CD14-positive monocyte (primary cell): ENCODE results near the gene ZDHHC11. TPM values are rescaled to one million over a fixed set of nuclear protein-coding genes. Genes with fewer than 3 reads are reported as not detected.
"Not testable (repeated sequence)": the region's sequence is repeated elsewhere in the genome, so short reads cannot be mapped to it uniquely, and the experiment has no call there.

Experiments
- DNase-seq, 3 donors: peaks; one replicate each; pipeline ENCODE4 v3.0.0-alpha.2; 2011 to 2022
- H2AFZ ChIP-seq: 2 replicates; pipeline ENCODE4 v1.6.0; 2012; ENCODE audit warnings: mild to moderate bottlenecking, low read depth, low read length, inconsistent platforms; ENCODE audit not compliant: insufficient read depth, poor library complexity, severe bottlenecking
- H3K27ac ChIP-seq, 2 donors: 1 replicate in 1 of 2; 2 replicates in 1 of 2; pipeline ENCODE4 v1.5.1; 2012 to 2013; ENCODE audit warnings: low read length in 2 of 2, control low read depth in 1 of 2, inconsistent platforms in 1 of 2, low read depth in 1 of 2, mild to moderate bottlenecking in 1 of 2
- H3K27me3 ChIP-seq, 2 donors: one replicate each; pipeline versions ENCODE4 v1.6.0 to v1.6.1; 2011 to 2013; ENCODE audit warnings: low read length in 2 of 2; ENCODE audit not compliant: control insufficient read depth in 2 of 2, insufficient read depth in 2 of 2
- H3K36me3 ChIP-seq, 2 donors: replicated peaks in 1 of 2; 1 replicate in 1 of 2; 2 replicates in 1 of 2; pipeline versions ENCODE4 v1.5.1 to v1.6.1; 2012 to 2013; ENCODE audit warnings: low read length in 2 of 2, control low read depth in 1 of 2, inconsistent platforms in 1 of 2, mild to moderate bottlenecking in 1 of 2; ENCODE audit not compliant: insufficient read depth in 2 of 2, control insufficient read depth in 1 of 2
- H3K4me1 ChIP-seq, 2 donors: 1 replicate in 1 of 2; 2 replicates in 1 of 2; pipeline versions ENCODE4 v1.5.1 to v1.6.1; 2012 to 2013; ENCODE audit warnings: low read length in 2 of 2, control low read depth in 1 of 2, inconsistent platforms in 1 of 2, mild to moderate bottlenecking in 1 of 2, moderate library complexity in 1 of 2; ENCODE audit not compliant: insufficient read depth in 2 of 2, control insufficient read depth in 1 of 2
- H3K4me2 ChIP-seq: replicated peaks from 2 replicates; pipeline ENCODE3; 2012; ENCODE audit warnings: low read length, moderate library complexity, mild to moderate bottlenecking; ENCODE audit not compliant: poor library complexity, severe bottlenecking; ENCODE audit errors: extremely low read depth
- H3K4me3 ChIP-seq, 3 experiments: fragments of 200-600 bp in 1 of 3; sonication (generic) in 1 of 3; replicated peaks in 1 of 3; 1 replicate in 2 of 3; 2 replicates in 1 of 3; pipeline ENCODE4 v1.5.1; 2011 to 2013; ENCODE audit warnings: low read length in 3 of 3, mild to moderate bottlenecking in 3 of 3, control low read depth in 2 of 3, low read depth in 2 of 3, inconsistent platforms in 1 of 3, moderate library complexity in 1 of 3
- H3K79me2 ChIP-seq: 2 replicates; pipeline ENCODE4 v1.6.0; 2012; ENCODE audit warnings: mild to moderate bottlenecking, control low read depth, inconsistent platforms, low read length, moderate library complexity; ENCODE audit not compliant: insufficient read depth
- H3K9ac ChIP-seq: 2 replicates; pipeline ENCODE4 v1.6.0; 2017; ENCODE audit warnings: low read length, mild to moderate bottlenecking; ENCODE audit not compliant: insufficient read depth, poor library complexity, severe bottlenecking
- H3K9me3 ChIP-seq, 2 donors: replicated peaks in 1 of 2; 1 replicate in 1 of 2; 2 replicates in 1 of 2; pipeline versions ENCODE4 v1.5.1 to v1.6.1; 2012 to 2013; ENCODE audit warnings: low read length in 2 of 2, control low read depth in 1 of 2; ENCODE audit not compliant: control insufficient read depth in 1 of 2, insufficient read depth in 1 of 2
- H4K20me1 ChIP-seq: 2 replicates; pipeline ENCODE4 v1.6.0; 2012; ENCODE audit warnings: mild to moderate bottlenecking, low read length, control low read depth, moderate library complexity; ENCODE audit not compliant: insufficient read depth
- H3K27ac Mint-ChIP-seq, 7 donors: one replicate each; pipeline ENCODE4 v1.8.0; 2020; ENCODE audit warnings: mild to moderate bottlenecking in 7 of 7, mixed read lengths in 7 of 7, moderate library complexity in 6 of 7, inconsistent platforms in 2 of 7
- H3K27me3 Mint-ChIP-seq, 3 donors: one replicate each; pipeline ENCODE4 v1.8.0; 2021 to 2022; ENCODE audit warnings: low read depth in 3 of 3, mild to moderate bottlenecking in 3 of 3, mixed read lengths in 3 of 3, moderate library complexity in 3 of 3, inconsistent platforms in 1 of 3
- H3K36me3 Mint-ChIP-seq, 2 donors: one replicate each; pipeline ENCODE4 v1.8.0; 2020; ENCODE audit warnings: mixed read lengths in 2 of 2, inconsistent platforms in 1 of 2, mild to moderate bottlenecking in 1 of 2
- H3K4me1 Mint-ChIP-seq: one replicate; pipeline ENCODE4 v1.8.0; 2020; ENCODE audit warnings: mild to moderate bottlenecking, mixed read lengths
- H3K4me3 Mint-ChIP-seq, 2 donors: one replicate each; pipeline ENCODE4 v1.8.0; 2020; ENCODE audit warnings: mild to moderate bottlenecking in 2 of 2, mixed read lengths in 2 of 2, moderate library complexity in 1 of 2
- H3K9me3 Mint-ChIP-seq, 7 donors: one replicate each; pipeline ENCODE4 v1.8.0; 2020 to 2022; ENCODE audit warnings: mixed read lengths in 7 of 7, mild to moderate bottlenecking in 6 of 7, moderate library complexity in 6 of 7, inconsistent platforms in 2 of 7
- CTCF ChIP-seq: fragments of 200-600 bp; IDR thresholded peaks from one replicate; pipeline ENCODE4 v1.8.0; 2022; ENCODE audit warnings: antibody characterized with exemption, mild to moderate bottlenecking
- WGBS: methylation state at CpG from one replicate; pipeline ENCODE4 v1.1.5; 2013; ENCODE audit warnings: missing lambda C conversion rate; ENCODE audit not compliant: insufficient coverage; 5-methylcytosine and 5-hydroxymethylcytosine counted together
- intact Hi-C, 2 donors: fragments of 100-400 bp; cut with micrococcal nuclease; formaldehyde crosslinking; loops; one replicate each; pipeline versions ENCODE4 v1.15.0 to v1.15.1; 2023
- polyA plus RNA-seq, 3 donors: library from polyadenylated mRNA; depleted of rRNA in 1 of 3; unstranded in 2 of 3; stranded (reverse) in 1 of 3; fragments of 300-500 nt in 2 of 3; fragments of >200 nt in 1 of 3; fragmentation: Illumina TruSeq in 2 of 3; gene quantifications; 1 replicate in 2 of 3; 2 replicates in 1 of 3; pipeline ENCODE4 v1.2.3, GENCODE V29; 2012 to 2021

ZDHHC11 gene
- polyA plus RNA-seq, 3 donors, result 1.8 TPM; not detected in 2

DNA sequence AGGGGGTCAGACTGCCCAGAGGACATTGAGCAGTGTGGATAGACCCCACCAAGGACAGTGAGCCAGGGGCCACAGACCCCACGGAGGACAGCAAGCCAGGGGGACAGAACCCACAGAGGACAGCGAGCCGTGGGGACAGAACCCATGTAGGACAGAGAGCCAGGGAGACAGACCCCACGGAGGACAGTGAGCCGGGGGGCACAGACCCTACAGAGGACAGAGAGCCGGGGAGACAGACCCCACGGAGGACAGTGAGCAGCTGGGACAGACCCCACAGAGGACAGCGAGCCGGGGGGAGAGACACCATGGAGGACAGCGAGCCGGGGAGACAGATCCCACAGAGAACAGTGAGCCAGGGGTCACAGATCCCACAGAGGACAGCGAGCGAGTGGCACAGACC, 3.4 kb upstream of the ZDHHC11 start:
- no peak overlapping the region for H3K9ac ChIP-seq
- H3K27me3 ChIP-seq, result no peaks in the 10 kb centered on the region
- WGBS, result 86% methylated on average over 12 of the region's 13 CpGs
- Mint-ChIP-seq H3K36me3 (peaks cover 0 to 2% of the 10 kb centered on the region in 2 donors), H3K9me3 (no peaks in the 10 kb centered on the region), H3K4me1 (no peaks in the 10 kb centered on the region), H3K27ac (no peak overlapping the region), H3K27me3 (peaks cover 4 to 7% (median 4%) of the 10 kb centered on the region in 3 donors), H3K4me3 (no peak overlapping the region)
- no peaks in the 10 kb centered on the region for H3K36me3 ChIP-seq
- H3K4me1 ChIP-seq, result no peaks in the 10 kb centered on the region
- no peak for TF ChIP-seq CTCF
- no peak overlapping the region for H2AFZ ChIP-seq
- DNase-seq, result no peak
- H3K4me3 ChIP-seq, result no peak overlapping the region
- H3K79me2 ChIP-seq, result no peaks in the 10 kb centered on the region
- intact Hi-C loops, result no loop called here
- no peak overlapping the region for H3K27ac ChIP-seq
- H4K20me1 ChIP-seq, result no peaks in the 10 kb centered on the region
- H3K9me3 ChIP-seq, result no peaks in the 10 kb centered on the region
- no peak overlapping the region for H3K4me2 ChIP-seq

DNA sequence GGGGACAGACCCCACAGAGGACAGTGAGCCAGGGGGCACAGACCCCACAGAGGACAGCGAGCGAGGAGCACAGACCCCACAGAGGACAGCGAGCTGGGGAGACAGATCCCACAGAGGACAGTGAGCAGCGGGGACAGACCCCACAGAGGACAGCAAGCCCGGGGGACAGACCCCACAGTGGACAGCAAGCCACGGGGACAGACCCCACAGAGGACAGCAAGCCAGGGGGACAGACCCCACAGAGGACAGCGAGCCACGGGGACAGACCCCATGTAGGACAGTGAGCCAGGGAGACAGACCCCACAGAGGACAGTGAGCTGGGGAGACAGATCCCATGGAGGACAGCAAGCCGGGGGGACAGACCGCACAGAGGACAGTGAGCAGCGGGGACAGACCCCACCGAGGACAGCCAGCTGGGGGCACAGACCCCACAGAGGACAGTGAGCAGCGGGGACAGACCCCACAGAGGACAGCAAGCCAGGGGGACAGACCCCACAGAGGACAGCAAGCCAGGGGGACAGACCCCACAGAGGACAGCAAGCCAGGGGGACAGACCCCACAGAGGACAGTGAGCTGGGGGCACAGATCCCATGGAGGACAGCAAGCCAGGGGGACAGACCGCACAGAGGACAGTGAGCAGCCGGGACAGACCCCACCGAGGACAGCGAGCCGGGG, 2.8 kb upstream of the ZDHHC11 start:
- H2AFZ ChIP-seq, H3K9me3 Mint-ChIP-seq, H3K79me2 ChIP-seq, H3K27ac ChIP-seq, H4K20me1 ChIP-seq, H3K36me3 ChIP-seq, H3K27me3 Mint-ChIP-seq, H3K36me3 Mint-ChIP-seq, H3K4me1 Mint-ChIP-seq, DNase-seq, H3K4me3 Mint-ChIP-seq, H3K9me3 ChIP-seq, H3K27me3 ChIP-seq, H3K4me2 ChIP-seq, H3K4me3 ChIP-seq, H3K9ac ChIP-seq, intact Hi-C loops, H3K27ac Mint-ChIP-seq, H3K4me1 ChIP-seq: not testable (repeated sequence)
- WGBS, result 92% methylated on average over 17 of the region's 18 CpGs
